Right lobe of liver (tissue), 4 donors: ENCODE results near the gene C1orf210.

Experiments used
- POLR2A ChIP-seq: fragments of 450-650 bp; IDR thresholded peaks from one replicate; pipeline ENCODE4 v1.6.1; 2017; ENCODE audit warnings: antibody characterized with exemption, mild to moderate bottlenecking
- TF ChIP-seq, protein P1 (sequence below), 4 donors: fragments of 200-600 bp in 3 of 4; fragments of 450-650 bp in 1 of 4; IDR thresholded peaks; one replicate each; pipeline versions ENCODE4 v1.5.1 to v1.8.0; 2016 to 2022; ENCODE audit warnings: antibody characterized with exemption in 4 of 4, mild to moderate bottlenecking in 2 of 4
- donor health status: DM: no; HTN: no; CAD: no.
- donor health status: DM: no; HTN: no; CAD: no.
- donor health status: DM: no; HTN: yes; CAD: no.

DNA sequence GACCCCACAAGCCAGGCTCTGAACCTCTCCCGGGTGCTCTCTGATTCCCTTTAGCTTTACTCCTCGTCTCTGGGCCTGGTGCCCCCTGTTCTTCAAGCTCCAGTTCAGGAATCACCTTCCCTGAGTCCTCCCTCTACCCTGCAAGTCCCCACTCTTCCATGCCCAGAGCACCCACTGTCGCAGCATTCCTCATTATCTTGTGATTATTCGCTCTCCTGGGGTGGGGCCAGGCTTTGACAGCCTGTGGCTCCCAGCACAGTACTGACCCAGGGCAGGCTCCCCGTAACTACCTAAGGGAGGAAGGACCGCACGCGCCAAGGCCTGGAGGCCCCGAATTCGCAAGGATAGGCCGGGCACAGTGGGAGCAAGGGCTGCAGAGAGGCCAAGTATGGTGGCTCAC lies 734 bp upstream of the C1orf210 start:
- no peak for TF ChIP-seq POLR2A
- TF ChIP-seq, protein P1, sequence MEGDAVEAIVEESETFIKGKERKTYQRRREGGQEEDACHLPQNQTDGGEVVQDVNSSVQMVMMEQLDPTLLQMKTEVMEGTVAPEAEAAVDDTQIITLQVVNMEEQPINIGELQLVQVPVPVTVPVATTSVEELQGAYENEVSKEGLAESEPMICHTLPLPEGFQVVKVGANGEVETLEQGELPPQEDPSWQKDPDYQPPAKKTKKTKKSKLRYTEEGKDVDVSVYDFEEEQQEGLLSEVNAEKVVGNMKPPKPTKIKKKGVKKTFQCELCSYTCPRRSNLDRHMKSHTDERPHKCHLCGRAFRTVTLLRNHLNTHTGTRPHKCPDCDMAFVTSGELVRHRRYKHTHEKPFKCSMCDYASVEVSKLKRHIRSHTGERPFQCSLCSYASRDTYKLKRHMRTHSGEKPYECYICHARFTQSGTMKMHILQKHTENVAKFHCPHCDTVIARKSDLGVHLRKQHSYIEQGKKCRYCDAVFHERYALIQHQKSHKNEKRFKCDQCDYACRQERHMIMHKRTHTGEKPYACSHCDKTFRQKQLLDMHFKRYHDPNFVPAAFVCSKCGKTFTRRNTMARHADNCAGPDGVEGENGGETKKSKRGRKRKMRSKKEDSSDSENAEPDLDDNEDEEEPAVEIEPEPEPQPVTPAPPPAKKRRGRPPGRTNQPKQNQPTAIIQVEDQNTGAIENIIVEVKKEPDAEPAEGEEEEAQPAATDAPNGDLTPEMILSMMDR (IDR thresholded peaks at IDR 0.05), result no peak
